GM23338 (cell line): ENCODE measurements around the gene SMU1. TPM values are rescaled to one million over a fixed set of nuclear protein-coding genes. Genes with fewer than 3 reads are reported as not detected.

Experiments used
- ATAC-seq: fragments of 200-7000 bp; cut with Tn5 transposase; 3 replicates; pipeline ENCODE4 v1.9.1; 2020
- DNase-seq: peaks from one replicate; pipeline ENCODE4 v3.0.0-alpha.2; 2015; ENCODE audit warnings: low spot score
- H2AFZ ChIP-seq: fragments of 200-600 bp; sonication (generic); 2 replicates; pipeline ENCODE4 v1.8.0; 2016; ENCODE audit warnings: antibody characterized with exemption, mild to moderate bottlenecking, moderate library complexity
- H3F3A ChIP-seq: fragments of 200-600 bp; sonication (generic); replicated peaks from 2 replicates; pipeline ENCODE4 v1.8.0; 2017; ENCODE audit warnings: antibody characterized with exemption, mixed run types, low read depth
- H3K27ac ChIP-seq: fragments of 200-600 bp; sonication (generic); 2 replicates; pipeline ENCODE4 v1.6.1; 2016; ENCODE audit warnings: low read depth
- H3K27me3 ChIP-seq: fragments of 200-600 bp; sonication (generic); 2 replicates; pipeline ENCODE4 v1.8.0; 2016; ENCODE audit warnings: mild to moderate bottlenecking, mixed run types, moderate library complexity; ENCODE audit not compliant: insufficient read depth
- H3K36me3 ChIP-seq: fragments of 200-600 bp; sonication (generic); 2 replicates; pipeline ENCODE4 v1.8.0; 2016; ENCODE audit warnings: mild to moderate bottlenecking; ENCODE audit not compliant: insufficient read depth
- H3K4me1 ChIP-seq: fragments of 200-600 bp; sonication (generic); 2 replicates; pipeline ENCODE4 v1.8.0; 2016; ENCODE audit warnings: mild to moderate bottlenecking, moderate library complexity; ENCODE audit not compliant: insufficient read depth
- H3K4me2 ChIP-seq: fragments of 200-600 bp; sonication (generic); 2 replicates; pipeline ENCODE4 v1.7.1; 2017; ENCODE audit warnings: mixed run types
- H3K4me3 ChIP-seq: fragments of 200-600 bp; sonication (generic); 2 replicates; pipeline ENCODE4 v1.6.1; 2016; ENCODE audit warnings: mixed run types
- H3K79me2 ChIP-seq: fragments of 200-600 bp; sonication (generic); replicated peaks from 2 replicates; pipeline ENCODE4 v1.8.0; 2017; ENCODE audit warnings: mild to moderate bottlenecking; ENCODE audit not compliant: insufficient read depth
- H3K9me2 ChIP-seq: fragments of 200-600 bp; sonication (generic); 2 replicates; pipeline ENCODE4 v1.8.0; 2017; ENCODE audit not compliant: insufficient read depth
- H4K20me1 ChIP-seq: fragments of 200-600 bp; sonication (generic); replicated peaks from 2 replicates; pipeline ENCODE4 v1.8.0; 2017; ENCODE audit warnings: mild to moderate bottlenecking; ENCODE audit not compliant: insufficient read depth
- H3K27ac Mint-ChIP-seq: 2 replicates; pipeline ENCODE4 v1.8.0; 2020; ENCODE audit warnings: inconsistent platforms, mild to moderate bottlenecking, moderate library complexity, mixed read lengths
- H3K27me3 Mint-ChIP-seq: 3 replicates; pipeline ENCODE4 v1.8.0; 2022; ENCODE audit warnings: low read depth, mild to moderate bottlenecking, moderate library complexity, mixed read lengths, inconsistent platforms; ENCODE audit not compliant: insufficient read depth, poor library complexity
- H3K36me3 Mint-ChIP-seq: 3 replicates; pipeline ENCODE4 v1.8.0; 2021; ENCODE audit warnings: low read depth, mild to moderate bottlenecking, inconsistent platforms, moderate library complexity, mixed read lengths
- H3K4me1 Mint-ChIP-seq: 3 replicates; pipeline ENCODE4 v1.8.0; 2020; ENCODE audit warnings: mild to moderate bottlenecking, inconsistent platforms, mixed read lengths
- H3K4me3 Mint-ChIP-seq: 3 replicates; pipeline ENCODE4 v1.8.0; 2021; ENCODE audit warnings: moderate library complexity, mild to moderate bottlenecking, inconsistent platforms, mixed read lengths
- H3K9me3 Mint-ChIP-seq: 3 replicates; pipeline ENCODE4 v1.8.0; 2020; ENCODE audit warnings: moderate library complexity, mild to moderate bottlenecking, inconsistent platforms, mixed read lengths
- CREB1 ChIP-seq: fragments of 250-450 bp; sonication (Bioruptor Pico); IDR thresholded peaks from 2 replicates; pipeline ENCODE4 v1.5.0; 2020; ENCODE audit warnings: low read depth, mild to moderate bottlenecking, moderate library complexity
- EZH2 ChIP-seq: fragments of 200-600 bp; sonication (generic); IDR thresholded peaks from one replicate; pipeline ENCODE4 v1.8.0; 2017; ENCODE audit warnings: antibody characterized with exemption, mild to moderate bottlenecking, low read depth; ENCODE audit not compliant: unreplicated experiment
- EZH2phosphoT487 ChIP-seq: fragments of 200-600 bp; sonication (generic); IDR thresholded peaks from one replicate; pipeline ENCODE4 v1.8.1; 2018; ENCODE audit warnings: antibody characterized with exemption; ENCODE audit not compliant: unreplicated experiment
- JUNB ChIP-seq: IDR thresholded peaks from one replicate; pipeline ENCODE4 v1.6.1; 2016; ENCODE audit warnings: antibody characterized with exemption; ENCODE audit not compliant: unreplicated experiment
- NANOG ChIP-seq: IDR thresholded peaks from 2 replicates; pipeline ENCODE4 v1.6.1; 2016; ENCODE audit warnings: antibody characterized with exemption, borderline replicate concordance
- POLR2AphosphoS5 ChIP-seq: IDR thresholded peaks from 2 replicates; pipeline ENCODE4 v1.6.1; 2016; ENCODE audit warnings: antibody characterized with exemption, low read depth
- STAT1 ChIP-seq: IDR thresholded peaks from one replicate; pipeline ENCODE4 v1.6.1; 2016; ENCODE audit warnings: antibody characterized with exemption; ENCODE audit not compliant: unreplicated experiment
- ZNF114 ChIP-seq: fragments of 250-450 bp; sonication (Bioruptor Pico); IDR thresholded peaks from 2 replicates; pipeline ENCODE4 v1.5.0; 2020; ENCODE audit warnings: mild to moderate bottlenecking, moderate library complexity
- ZNF331 ChIP-seq: fragments of 250-450 bp; sonication (Bioruptor Pico); IDR thresholded peaks from 2 replicates; pipeline ENCODE4 v1.5.0; 2020; ENCODE audit warnings: low read depth, mild to moderate bottlenecking, moderate library complexity
- ZNF462 ChIP-seq: fragments of 250-450 bp; sonication (Bioruptor Pico); IDR thresholded peaks from 2 replicates; pipeline ENCODE4 v1.5.0; 2020; ENCODE audit warnings: mild to moderate bottlenecking, moderate library complexity
- polyA plus RNA-seq: library from polyadenylated mRNA; unstranded; fragments of >200 nt; fragmentation: Nextera tagmentation; extraction: Ambion mirVana; gene quantifications from 2 replicates; pipeline ENCODE4 v1.2.1, GENCODE V29; 2016
- total RNA-seq: library from RNA; depleted of rRNA; stranded (reverse); fragments of >200 nt; shearing (Covaris generic); gene quantifications from 2 replicates; pipeline ENCODE4 v1.2.3, GENCODE V29; 2014
- TF ChIP-seq, protein P1 (sequence below): IDR thresholded peaks from 2 replicates; pipeline ENCODE4 v1.6.1; 2016; ENCODE audit warnings: antibody characterized with exemption
- TF ChIP-seq, protein P2 (sequence below), 2 experiments: fragments of 200-600 bp in 1 of 2; sonication (generic) in 1 of 2; conservative IDR thresholded peaks; 2 replicates each; pipeline versions ENCODE4 v1.5.1 to v1.6.1; 2016 to 2017; ENCODE audit warnings: antibody characterized with exemption in 2 of 2, low read depth in 2 of 2, mild to moderate bottlenecking in 2 of 2, moderate library complexity in 1 of 2
- TF ChIP-seq, protein P3 (sequence below): IDR thresholded peaks from one replicate; pipeline ENCODE4 v1.6.1; 2018; ENCODE audit warnings: antibody characterized with exemption; ENCODE audit not compliant: unreplicated experiment

SMU1 gene
- total and polyA plus RNA-seq, 2 experiments from 2014 or later = 14.3 to 23.8 TPM

DNA sequence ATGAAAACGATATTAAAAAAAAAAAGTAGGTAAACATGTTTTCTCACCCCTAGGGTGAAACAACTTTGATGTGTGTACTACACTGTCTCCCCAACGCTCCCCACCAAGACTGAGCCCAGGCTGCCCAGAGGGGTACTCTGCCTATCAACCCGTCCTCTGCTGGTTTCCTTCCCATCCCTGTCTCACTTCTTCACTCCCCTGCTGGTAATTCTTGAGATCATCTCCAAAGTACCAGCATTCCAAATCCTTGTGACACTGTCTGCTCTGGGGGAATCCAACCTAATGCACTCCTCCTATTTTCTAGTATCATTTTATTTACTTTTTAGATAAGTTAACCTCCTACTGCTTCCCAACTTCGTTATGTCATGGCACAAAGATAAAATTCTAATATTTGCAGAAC lies 68.7 kb downstream of the SMU1 start:
- Histone ChIP-seq H3K9me2 (no peaks in the 10 kb centered on the region), H3K4me1 (peaks cover 2% of the 10 kb centered on the region; the same call in 1 of the 2 replicates), H3K4me2 (no peak overlapping the region), H4K20me1 (no peaks in the 10 kb centered on the region; the same call in 1 of the 2 replicates), H3F3A (no peaks in the 10 kb centered on the region), H3K36me3 (no peaks in the 10 kb centered on the region), H3K79me2 (no peaks in the 10 kb centered on the region; the same call in 1 of the 2 replicates), H3K4me3 (no peak overlapping the region), H3K27ac (no peak overlapping the region), H2AFZ (no peak overlapping the region), H3K27me3 (no peaks in the 10 kb centered on the region)
- Mint-ChIP-seq H3K27ac (no peak overlapping the region), H3K4me1 (no peaks in the 10 kb centered on the region; the same call in 2 of the 3 replicates), H3K4me3 (no peak overlapping the region), H3K27me3 (peaks cover 1% of the 10 kb centered on the region), H3K9me3 (no peaks in the 10 kb centered on the region), H3K36me3 (no peaks in the 10 kb centered on the region; the same call in 2 of the 3 replicates)
- no peak; the same call in 2 of the 3 replicates for ATAC-seq
- TF ChIP-seq CREB1 (CRISPR knock-in tag) (no peak), JUNB (no peak), EZH2 (no peak), EZH2phosphoT487 (no peak), POLR2AphosphoS5 (no peak), STAT1 (no peak), ZNF462 (no peak), ZNF331 (CRISPR knock-in tag) (no peak), NANOG (no peak), ZNF114 (no peak)
- TF ChIP-seq, protein P1, sequence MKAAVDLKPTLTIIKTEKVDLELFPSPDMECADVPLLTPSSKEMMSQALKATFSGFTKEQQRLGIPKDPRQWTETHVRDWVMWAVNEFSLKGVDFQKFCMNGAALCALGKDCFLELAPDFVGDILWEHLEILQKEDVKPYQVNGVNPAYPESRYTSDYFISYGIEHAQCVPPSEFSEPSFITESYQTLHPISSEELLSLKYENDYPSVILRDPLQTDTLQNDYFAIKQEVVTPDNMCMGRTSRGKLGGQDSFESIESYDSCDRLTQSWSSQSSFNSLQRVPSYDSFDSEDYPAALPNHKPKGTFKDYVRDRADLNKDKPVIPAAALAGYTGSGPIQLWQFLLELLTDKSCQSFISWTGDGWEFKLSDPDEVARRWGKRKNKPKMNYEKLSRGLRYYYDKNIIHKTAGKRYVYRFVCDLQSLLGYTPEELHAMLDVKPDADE = no peak
- TF ChIP-seq, protein P2, sequence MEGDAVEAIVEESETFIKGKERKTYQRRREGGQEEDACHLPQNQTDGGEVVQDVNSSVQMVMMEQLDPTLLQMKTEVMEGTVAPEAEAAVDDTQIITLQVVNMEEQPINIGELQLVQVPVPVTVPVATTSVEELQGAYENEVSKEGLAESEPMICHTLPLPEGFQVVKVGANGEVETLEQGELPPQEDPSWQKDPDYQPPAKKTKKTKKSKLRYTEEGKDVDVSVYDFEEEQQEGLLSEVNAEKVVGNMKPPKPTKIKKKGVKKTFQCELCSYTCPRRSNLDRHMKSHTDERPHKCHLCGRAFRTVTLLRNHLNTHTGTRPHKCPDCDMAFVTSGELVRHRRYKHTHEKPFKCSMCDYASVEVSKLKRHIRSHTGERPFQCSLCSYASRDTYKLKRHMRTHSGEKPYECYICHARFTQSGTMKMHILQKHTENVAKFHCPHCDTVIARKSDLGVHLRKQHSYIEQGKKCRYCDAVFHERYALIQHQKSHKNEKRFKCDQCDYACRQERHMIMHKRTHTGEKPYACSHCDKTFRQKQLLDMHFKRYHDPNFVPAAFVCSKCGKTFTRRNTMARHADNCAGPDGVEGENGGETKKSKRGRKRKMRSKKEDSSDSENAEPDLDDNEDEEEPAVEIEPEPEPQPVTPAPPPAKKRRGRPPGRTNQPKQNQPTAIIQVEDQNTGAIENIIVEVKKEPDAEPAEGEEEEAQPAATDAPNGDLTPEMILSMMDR (conservative IDR thresholded peaks at IDR 0.05; ENCODE audit: low read depth in 2 of 2) = no peak
- TF ChIP-seq, protein P3, sequence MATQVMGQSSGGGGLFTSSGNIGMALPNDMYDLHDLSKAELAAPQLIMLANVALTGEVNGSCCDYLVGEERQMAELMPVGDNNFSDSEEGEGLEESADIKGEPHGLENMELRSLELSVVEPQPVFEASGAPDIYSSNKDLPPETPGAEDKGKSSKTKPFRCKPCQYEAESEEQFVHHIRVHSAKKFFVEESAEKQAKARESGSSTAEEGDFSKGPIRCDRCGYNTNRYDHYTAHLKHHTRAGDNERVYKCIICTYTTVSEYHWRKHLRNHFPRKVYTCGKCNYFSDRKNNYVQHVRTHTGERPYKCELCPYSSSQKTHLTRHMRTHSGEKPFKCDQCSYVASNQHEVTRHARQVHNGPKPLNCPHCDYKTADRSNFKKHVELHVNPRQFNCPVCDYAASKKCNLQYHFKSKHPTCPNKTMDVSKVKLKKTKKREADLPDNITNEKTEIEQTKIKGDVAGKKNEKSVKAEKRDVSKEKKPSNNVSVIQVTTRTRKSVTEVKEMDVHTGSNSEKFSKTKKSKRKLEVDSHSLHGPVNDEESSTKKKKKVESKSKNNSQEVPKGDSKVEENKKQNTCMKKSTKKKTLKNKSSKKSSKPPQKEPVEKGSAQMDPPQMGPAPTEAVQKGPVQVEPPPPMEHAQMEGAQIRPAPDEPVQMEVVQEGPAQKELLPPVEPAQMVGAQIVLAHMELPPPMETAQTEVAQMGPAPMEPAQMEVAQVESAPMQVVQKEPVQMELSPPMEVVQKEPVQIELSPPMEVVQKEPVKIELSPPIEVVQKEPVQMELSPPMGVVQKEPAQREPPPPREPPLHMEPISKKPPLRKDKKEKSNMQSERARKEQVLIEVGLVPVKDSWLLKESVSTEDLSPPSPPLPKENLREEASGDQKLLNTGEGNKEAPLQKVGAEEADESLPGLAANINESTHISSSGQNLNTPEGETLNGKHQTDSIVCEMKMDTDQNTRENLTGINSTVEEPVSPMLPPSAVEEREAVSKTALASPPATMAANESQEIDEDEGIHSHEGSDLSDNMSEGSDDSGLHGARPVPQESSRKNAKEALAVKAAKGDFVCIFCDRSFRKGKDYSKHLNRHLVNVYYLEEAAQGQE = no peak
- DNase-seq = no peak
